ENCODE results near the gene SLAIN2.
"Not testable (repeated sequence)": the region's sequence is repeated elsewhere in the genome, so short reads cannot be mapped to it uniquely, and the experiment has no call there.

The SLAIN2 gene

GRCh38 chr4:48340965-48341775, at the start of gene SLAIN2:
TSS of gene SLAIN2 (plus strand) at chr4:48341529. CDS start at chr4:48341740, 211 bp downstream.
- FAIRE-seq (peak; percentile 66), DNase-seq (ENCODE audit: low spot score) (peak; percentile 95)

GRCh38 chr4:48292218-48292790, 49.0 kb upstream of the SLAIN2 start:
- not testable (repeated sequence) for DNase-seq (ENCODE audit: low spot score); FAIRE-seq

GRCh38 chr4:48295116-48295515, 46.2 kb upstream of the SLAIN2 start:
- FAIRE-seq = no peak

GRCh38 chr4:48296365-48296764, 45.0 kb upstream of the SLAIN2 start:
- DNase-seq (ENCODE audit: low spot score) (no peak), FAIRE-seq (no peak)

More at GRCh38 chr4:48295116-48295515, 46.2 kb upstream of the SLAIN2 start:
- no peak for DNase-seq (ENCODE audit: low spot score)

- DNase-seq (ENCODE audit: low spot score) (no peak), FAIRE-seq (no peak)
Observed at GRCh38 chr4:48297256-48297846, 44.0 kb upstream of the SLAIN2 start.

DNA sequence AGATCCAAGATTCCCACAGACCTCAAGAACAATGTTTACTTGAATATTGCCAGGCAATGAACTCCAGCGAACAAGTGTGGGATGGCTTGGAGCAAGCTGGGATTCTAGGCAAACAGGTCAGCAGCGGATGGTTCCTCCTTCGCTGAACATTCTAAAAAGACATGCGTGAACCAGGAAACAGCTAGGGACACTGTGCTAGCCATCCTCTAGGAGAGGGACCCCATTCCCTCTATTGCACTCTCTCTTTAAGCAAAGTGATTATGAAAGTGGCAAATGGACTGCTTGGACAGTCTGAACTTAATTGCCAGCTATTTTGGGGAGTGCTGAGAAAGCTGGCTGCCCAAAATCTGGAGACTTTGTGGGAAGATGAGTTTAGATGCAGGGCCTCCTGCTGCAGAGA, 41.8 kb upstream of the SLAIN2 start:
- FAIRE-seq (no peak), DNase-seq (ENCODE audit: low spot score) (no peak)

DNA sequence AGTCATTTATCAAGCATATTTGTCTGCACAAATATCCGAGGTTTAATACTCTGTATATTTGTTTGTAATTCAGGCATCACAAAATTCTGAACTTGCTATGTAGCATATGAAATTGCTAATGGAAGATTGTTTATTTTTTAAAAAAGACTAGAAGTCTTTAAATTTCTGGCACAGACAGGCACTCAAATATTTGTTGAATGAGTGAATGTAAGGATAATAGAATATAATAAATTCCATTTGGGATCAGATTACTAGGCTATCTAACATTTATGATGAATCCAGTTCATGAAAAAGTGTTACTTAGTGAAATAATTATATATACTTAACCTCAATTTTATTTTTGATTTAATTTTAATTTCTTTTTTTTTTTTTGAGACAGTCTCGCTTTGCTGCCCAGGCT, 41.3 kb upstream of the SLAIN2 start:
- no peak for DNase-seq (ENCODE audit: low spot score)
- no peak for FAIRE-seq

DNA sequence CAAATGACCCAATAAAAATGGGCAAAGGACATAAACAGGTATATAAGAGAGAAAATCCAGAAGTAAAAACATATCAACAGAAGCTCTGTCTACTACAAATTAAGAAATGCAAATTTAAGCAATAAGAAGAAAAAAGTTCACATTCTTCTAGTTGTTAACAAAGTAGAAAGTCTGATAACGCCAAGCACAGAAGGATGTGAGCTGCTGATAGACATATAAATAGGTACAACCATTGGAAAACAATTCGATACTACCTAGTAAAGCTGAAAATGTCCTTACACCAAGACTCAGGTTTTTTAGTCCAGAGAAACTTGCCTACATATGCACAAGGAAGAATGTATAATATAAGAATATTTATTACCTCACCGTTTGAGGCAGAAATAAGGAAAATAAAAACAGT, 35.8 kb upstream of the SLAIN2 start:
- FAIRE-seq = no peak

DNA sequence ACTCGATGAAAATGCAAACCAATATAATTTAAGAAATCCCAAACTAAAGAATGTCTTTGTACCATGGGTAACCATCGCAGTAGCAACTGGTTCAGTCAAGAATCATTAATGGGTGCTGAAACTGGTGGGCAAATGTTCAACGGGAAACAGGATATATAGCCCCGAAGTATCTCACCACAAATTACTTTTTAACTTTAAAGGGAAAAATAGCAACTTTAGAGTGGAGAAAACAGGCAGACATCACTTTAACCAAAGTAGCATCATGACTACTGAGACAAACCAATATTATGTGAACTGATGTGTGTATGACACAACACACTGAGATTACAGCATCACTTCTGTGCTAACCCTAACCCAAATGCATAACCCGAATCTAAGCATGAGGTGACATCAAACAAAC, 33.8 kb upstream of the SLAIN2 start:
- DNase-seq (ENCODE audit: low spot score) (no peak), FAIRE-seq (peak; percentile 69)

More for the DNA sequence above, 35.8 kb upstream of the SLAIN2 start:
- DNase-seq (ENCODE audit: low spot score) = no peak

- DNase-seq (ENCODE audit: low spot score) (no peak), FAIRE-seq (no peak)
Observed at GRCh38 chr4:48308901-48309300, 32.4 kb upstream of the SLAIN2 start.

- no peak for FAIRE-seq
- no peak for DNase-seq (ENCODE audit: low spot score)
Observed at GRCh38 chr4:48311896-48312295, 29.4 kb upstream of the SLAIN2 start.

GRCh38 chr4:48314746-48315145, 26.6 kb upstream of the SLAIN2 start:
- not testable (repeated sequence) for FAIRE-seq; DNase-seq (ENCODE audit: low spot score)

DNA sequence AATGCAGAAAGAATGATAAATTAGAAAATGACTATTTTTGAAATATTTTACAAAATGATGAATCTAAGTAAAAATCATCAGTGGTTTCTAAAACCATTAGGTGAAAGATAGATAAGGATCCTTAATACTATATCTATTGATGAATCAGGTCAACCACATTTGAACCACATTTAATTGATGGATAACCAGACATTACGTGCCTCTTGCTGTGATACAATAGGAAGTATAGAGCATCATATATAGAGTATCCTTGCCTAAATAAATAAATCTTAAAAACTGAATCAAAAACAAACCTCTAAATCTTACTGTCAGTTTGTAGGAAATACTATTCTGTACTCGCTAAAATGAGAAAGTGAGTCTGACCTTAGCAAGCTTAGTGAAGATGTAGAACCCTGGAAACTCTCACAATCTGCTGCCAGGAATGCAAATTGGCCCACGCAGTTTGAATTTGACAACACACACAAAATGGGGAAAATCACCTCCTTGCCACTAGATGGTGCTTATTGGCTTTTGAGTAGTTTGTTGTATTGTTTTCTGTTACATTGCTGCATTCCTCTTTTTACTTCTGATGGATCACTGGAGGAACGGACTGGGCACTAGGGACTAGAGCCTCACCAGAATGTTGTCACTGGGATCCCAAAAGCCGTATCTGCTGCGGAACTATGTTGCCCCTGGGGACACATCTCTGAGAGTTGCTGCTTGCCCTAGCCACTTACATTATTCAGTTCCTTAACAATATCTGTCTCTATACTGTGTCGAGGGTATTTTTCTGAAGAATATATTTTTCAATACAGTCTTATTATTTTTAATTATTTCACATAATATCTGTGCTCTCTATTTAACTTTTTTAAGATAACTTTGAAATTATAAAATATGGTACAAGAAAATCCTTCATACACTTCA, 25.4 kb upstream of the SLAIN2 start:
- peak; percentile 74 for FAIRE-seq
- peak; percentile 58 for DNase-seq (ENCODE audit: low spot score)

GRCh38 chr4:48321312-48321711, 20.0 kb upstream of the SLAIN2 start:
- no peak for DNase-seq (ENCODE audit: low spot score)
- no peak for FAIRE-seq

DNA sequence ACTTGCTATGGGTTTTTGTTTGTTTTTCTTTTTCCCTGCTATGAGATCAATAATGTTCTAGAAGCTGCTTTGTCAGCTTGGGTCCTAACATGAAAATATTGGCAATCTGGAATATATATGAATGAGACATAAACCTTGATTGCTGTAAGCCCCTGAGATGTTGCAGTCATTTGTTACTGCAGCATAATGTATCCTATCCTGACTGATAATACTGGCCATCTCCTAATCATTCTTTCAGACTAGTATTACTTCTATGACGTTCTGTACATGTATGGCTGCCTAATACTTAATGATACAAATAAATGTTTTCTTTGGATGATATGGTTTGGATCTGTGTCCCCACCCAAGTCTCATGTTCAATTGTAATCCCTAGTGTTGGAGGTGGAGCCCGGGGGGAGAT, 19.3 kb upstream of the SLAIN2 start:
- DNase-seq (ENCODE audit: low spot score) = no peak
- no peak for FAIRE-seq

DNA sequence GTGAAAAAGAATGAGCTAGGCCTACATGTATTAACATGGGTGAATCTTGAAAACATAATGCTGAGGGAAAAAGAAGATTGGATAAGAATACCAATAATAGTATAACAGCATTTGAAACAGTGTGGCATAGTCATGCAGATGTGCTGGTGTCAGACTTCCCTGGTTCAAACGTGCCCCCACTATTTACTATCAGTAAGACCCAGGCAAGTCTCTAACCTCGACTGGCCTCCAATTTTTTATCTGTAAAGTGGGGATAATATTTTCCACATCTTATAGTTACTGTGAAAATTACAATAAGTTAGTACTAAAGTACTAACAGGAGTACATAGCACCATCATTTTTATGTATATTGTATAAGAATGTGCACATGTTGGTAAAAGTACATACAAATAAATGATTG, 17.0 kb upstream of the SLAIN2 start:
- FAIRE-seq (no peak), DNase-seq (ENCODE audit: low spot score) (no peak)

DNA sequence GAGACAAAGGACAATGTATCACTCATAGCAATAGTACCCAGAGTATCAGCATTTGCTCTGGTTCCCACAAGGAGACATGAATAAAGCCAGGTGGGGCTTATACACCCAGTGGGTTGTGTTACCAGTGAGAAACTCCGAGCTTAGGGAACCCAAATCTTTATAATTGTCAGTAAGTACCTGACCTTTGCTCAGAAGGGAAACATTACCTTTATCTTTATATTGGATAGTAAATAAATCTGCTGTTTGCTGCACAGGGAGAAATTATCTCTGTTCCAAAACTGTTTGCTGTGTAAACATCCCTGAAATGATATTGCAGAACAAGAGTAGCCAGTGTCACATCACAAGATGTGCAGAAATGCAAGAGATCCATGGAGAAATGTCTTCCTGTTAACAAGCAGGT, 12.1 kb upstream of the SLAIN2 start:
- DNase-seq (ENCODE audit: low spot score) (no peak), FAIRE-seq (no peak)

DNA sequence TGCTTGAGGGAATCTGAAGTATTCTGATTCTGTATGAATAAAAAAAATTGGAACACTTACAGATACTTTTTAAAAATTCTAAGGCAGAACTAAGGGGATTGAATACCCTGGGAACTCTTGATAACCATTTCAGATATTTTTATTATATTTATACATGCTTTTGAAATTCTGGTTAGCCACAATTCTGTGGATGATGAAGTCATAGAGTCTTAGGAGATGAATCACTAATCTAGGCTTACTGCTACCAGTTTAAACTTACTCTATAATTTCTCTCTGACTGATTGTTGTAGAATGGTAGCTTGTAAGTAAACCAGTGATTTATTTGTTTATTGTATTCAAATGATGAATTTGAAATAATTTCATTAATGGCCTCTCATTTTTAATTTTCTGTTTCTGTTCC, 11.4 kb upstream of the SLAIN2 start:
- DNase-seq (ENCODE audit: low spot score) = peak; percentile 74
- peak; percentile 97 for FAIRE-seq

DNA sequence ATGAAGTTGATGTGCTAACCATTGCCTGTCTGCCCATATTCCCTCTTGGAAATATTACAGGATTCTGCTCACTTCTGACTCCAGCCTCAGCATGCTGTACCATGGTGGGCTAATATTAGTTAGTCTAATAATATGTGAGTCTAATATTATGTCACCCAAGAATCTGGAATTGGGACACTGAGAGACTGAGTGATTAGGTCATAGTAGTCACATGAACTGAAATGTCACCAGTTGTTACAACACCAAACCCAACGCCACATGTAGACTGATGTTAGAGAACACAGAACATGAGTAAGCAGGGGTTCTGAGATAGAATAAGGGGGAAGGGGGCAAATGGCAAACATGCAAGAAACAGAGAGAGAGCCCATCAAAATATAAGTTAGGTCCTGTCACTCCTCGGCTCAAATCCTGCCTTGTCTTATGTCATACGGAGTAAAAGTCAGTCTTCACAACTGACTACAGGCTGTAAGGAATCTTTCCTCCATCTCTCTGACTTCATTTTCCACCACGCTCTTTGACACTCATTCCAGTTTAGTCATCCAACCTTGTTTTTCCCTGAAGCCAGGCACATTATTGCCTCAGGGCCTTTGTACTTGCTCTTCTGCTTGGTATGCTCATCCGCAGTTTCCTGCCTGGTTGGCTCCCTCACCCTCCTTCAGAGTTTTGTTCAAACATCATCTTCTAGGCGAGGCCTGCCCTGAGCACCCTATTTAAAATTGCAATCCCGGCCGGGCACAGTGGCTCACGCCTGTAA, 9.6 kb upstream of the SLAIN2 start:
- DNase-seq (ENCODE audit: low spot score) (peak; percentile 36), FAIRE-seq (no peak)

- FAIRE-seq (no peak), DNase-seq (ENCODE audit: low spot score) (no peak)
Observed at GRCh38 chr4:48332661-48333060, 8.7 kb upstream of the SLAIN2 start.

GRCh38 chr4:48333587-48333986, 7.7 kb upstream of the SLAIN2 start:
- DNase-seq (ENCODE audit: low spot score) (peak; percentile 24), FAIRE-seq (no peak)
